Keratinocyte (primary cell): ENCODE data around the gene CNGA3.

Experiments used
- CTCF ChIP-seq, 3 experiments: IDR thresholded peaks in 1 of 3; conservative IDR thresholded peaks in 1 of 3; optimal IDR thresholded peaks in 1 of 3; 2 replicates in 2 of 3; 3 replicates in 1 of 3; pipeline versions ENCODE3 to v1.5.1; 2011; ENCODE audit warnings: low read length in 3 of 3, mild to moderate bottlenecking in 3 of 3, moderate library complexity in 2 of 3, control low read depth in 1 of 3, inconsistent platforms in 1 of 3; ENCODE audit not compliant: insufficient read depth in 2 of 3; ENCODE audit errors: extremely low read depth in 1 of 3
- EZH2 ChIP-seq: IDR thresholded peaks from one replicate; pipeline ENCODE4 v1.6.1; 2012; ENCODE audit warnings: inconsistent platforms, mild to moderate bottlenecking, low read length, moderate library complexity

GRCh38 chr2:98442488-98442887 lies 96.2 kb downstream of the CNGA3 start:
- TF ChIP-seq CTCF (optimal IDR thresholded peaks at IDR 0.05 in 1 of 3, IDR thresholded peaks at IDR 0.05 in 1 of 3, conservative IDR thresholded peaks at IDR 0.05 in 1 of 3; ENCODE audit: extremely low read depth in 1 of 3, insufficient read depth in 2 of 3, low read length in 3 of 3) (no peak), EZH2 (no peak)
